Mesothelial cell of epicardium (in vitro differentiated cells): ENCODE data around the gene MEF2C. TPM values are rescaled to one million over a fixed set of nuclear protein-coding genes. Genes with fewer than 3 reads are reported as not detected.
"Not testable (repeated sequence)": the region's sequence is repeated elsewhere in the genome, so short reads cannot be mapped to it uniquely, and the experiment has no call there.

Experiments used
- DNase-seq, 2 experiments: peaks; one replicate each; pipeline ENCODE4 v3.0.0; 2021; ENCODE audit warnings: low spot score in 2 of 2; ENCODE audit not compliant: unreplicated experiment in 2 of 2
- H3K27ac Mint-ChIP-seq: 2 replicates; pipeline ENCODE4 v1.8.0; 2021; ENCODE audit warnings: mixed read lengths
- H3K27me3 Mint-ChIP-seq: 2 replicates; pipeline ENCODE4 v1.8.0; 2021; ENCODE audit warnings: low read depth, mixed read lengths
- H3K36me3 Mint-ChIP-seq: 2 replicates; pipeline ENCODE4 v1.8.0; 2021; ENCODE audit warnings: mixed read lengths
- H3K4me1 Mint-ChIP-seq: 2 replicates; pipeline ENCODE4 v1.8.0; 2021; ENCODE audit warnings: mixed read lengths
- H3K4me3 Mint-ChIP-seq: 2 replicates; pipeline ENCODE4 v1.8.0; 2021; ENCODE audit warnings: mild to moderate bottlenecking, moderate library complexity, mixed read lengths
- H3K9me3 Mint-ChIP-seq: 2 replicates; pipeline ENCODE4 v1.8.0; 2021; ENCODE audit warnings: mixed read lengths
- CTCF ChIP-seq: fragments of 200-600 bp; sonication (generic); IDR thresholded peaks from one replicate; pipeline ENCODE4 v1.5.0; 2021; ENCODE audit warnings: antibody characterized with exemption; ENCODE audit not compliant: unreplicated experiment
- total RNA-seq: library from RNA; stranded (reverse); gene quantifications from 3 replicates; pipeline ENCODE4 v1.2.1, GENCODE V29; 2021

Gene MEF2C
- total RNA-seq, 1 donor from 2014 or later, result 9.1 TPM

- no peak overlapping the region for H3K4me3 Mint-ChIP-seq
Observed at GRCh38 chr5:88925692-88926490, 42.9 kb upstream of the MEF2C start.

GRCh38 chr5:88924330-88924657, 41.3 kb upstream of the MEF2C start:
- Mint-ChIP-seq H3K4me3 (no peak overlapping the region), H3K27me3 (no peaks in the 10 kb centered on the region), H3K4me1 (no peaks in the 10 kb centered on the region), H3K27ac (no peak overlapping the region), H3K36me3 (no peaks in the 10 kb centered on the region), H3K9me3 (peaks cover 4% of the 10 kb centered on the region)
- DNase-seq, result no peak
- TF ChIP-seq CTCF, result no peak

More at GRCh38 chr5:88925692-88926490, 42.9 kb upstream of the MEF2C start:
- H3K36me3 Mint-ChIP-seq, result no peaks in the 10 kb centered on the region
- no peak for TF ChIP-seq CTCF
- H3K27ac Mint-ChIP-seq, result no peak overlapping the region
- no peaks in the 10 kb centered on the region for H3K27me3 Mint-ChIP-seq
- no peaks in the 10 kb centered on the region for H3K4me1 Mint-ChIP-seq
- no peak for DNase-seq
- H3K9me3 Mint-ChIP-seq, result no peaks in the 10 kb centered on the region

- no peak for DNase-seq
- H3K4me3 Mint-ChIP-seq, result no peak overlapping the region
- H3K4me1 Mint-ChIP-seq, result no peaks in the 10 kb centered on the region
- no peak for TF ChIP-seq CTCF
- H3K9me3 Mint-ChIP-seq, result peaks cover 4% of the 10 kb centered on the region
- H3K36me3 Mint-ChIP-seq, result no peaks in the 10 kb centered on the region
- H3K27me3 Mint-ChIP-seq, result no peaks in the 10 kb centered on the region
- no peak overlapping the region for H3K27ac Mint-ChIP-seq
Observed at GRCh38 chr5:88923623-88924329, 40.8 kb upstream of the MEF2C start.

GRCh38 chr5:88912743-88913142, 29.8 kb upstream of the MEF2C start:
- not testable (repeated sequence) for H3K27me3 Mint-ChIP-seq, DNase-seq, H3K36me3 Mint-ChIP-seq, H3K27ac Mint-ChIP-seq, H3K4me3 Mint-ChIP-seq, H3K4me1 Mint-ChIP-seq, H3K9me3 Mint-ChIP-seq

- H3K27me3 Mint-ChIP-seq, H3K36me3 Mint-ChIP-seq, DNase-seq, H3K27ac Mint-ChIP-seq, H3K4me1 Mint-ChIP-seq, H3K9me3 Mint-ChIP-seq, H3K4me3 Mint-ChIP-seq: not testable (repeated sequence)
Observed at GRCh38 chr5:88911059-88911572, 28.1 kb upstream of the MEF2C start.

- H3K27ac Mint-ChIP-seq, H3K4me1 Mint-ChIP-seq, H3K27me3 Mint-ChIP-seq, H3K9me3 Mint-ChIP-seq, H3K4me3 Mint-ChIP-seq, H3K36me3 Mint-ChIP-seq, DNase-seq: not testable (repeated sequence)
Observed at GRCh38 chr5:88904478-88904877, 21.5 kb upstream of the MEF2C start.

GRCh38 chr5:88903966-88904365, 21.0 kb upstream of the MEF2C start:
- H3K4me1 Mint-ChIP-seq, H3K9me3 Mint-ChIP-seq, DNase-seq, H3K27me3 Mint-ChIP-seq, H3K4me3 Mint-ChIP-seq, H3K36me3 Mint-ChIP-seq, H3K27ac Mint-ChIP-seq: not testable (repeated sequence)

- H3K36me3 Mint-ChIP-seq, H3K4me1 Mint-ChIP-seq, H3K27me3 Mint-ChIP-seq, H3K27ac Mint-ChIP-seq, DNase-seq, H3K4me3 Mint-ChIP-seq, H3K9me3 Mint-ChIP-seq: not testable (repeated sequence)
Observed at GRCh38 chr5:88901077-88901476, 18.1 kb upstream of the MEF2C start.
